SH-SY5Y (cell line): Measurements from ENCODE around the gene LTC4S.

ENCODE experiments used
- GATA2 ChIP-seq: IDR thresholded peaks from 2 replicates; pipeline ENCODE4 v1.6.1; 2011; ENCODE audit warnings: mild to moderate bottlenecking, low read depth, low read length
- GATA3 ChIP-seq: IDR thresholded peaks from 2 replicates; pipeline ENCODE4 v1.6.1; 2011; ENCODE audit warnings: low read depth, mild to moderate bottlenecking, low read length, moderate library complexity

GRCh38 chr5:179830818-179831468 is 37.2 kb downstream of the LTC4S start:
- TF ChIP-seq GATA3 = no peak
- no peak for TF ChIP-seq GATA2
